Measurements from ENCODE around the gene AGO3.
"Not testable (repeated sequence)": the region's sequence is repeated elsewhere in the genome, so short reads cannot be mapped to it uniquely, and the experiment has no call there.

The AGO3 gene

GRCh38 chr1:35930593-35931445, at the start of gene AGO3:
TSS of gene AGO3 (plus strand) at chr1:35931105. CDS start at chr1:35931427, 322 bp downstream.
- peak within 1 kb of the TSS; percentile 90 for H3K4me3 Mint-ChIP-seq
- H3K27ac Mint-ChIP-seq, result peak within 1 kb of the TSS; percentile 97
- DNase-seq, result peak; percentile 91
- no peaks in the 10 kb centered on the region for H3K9me3 Mint-ChIP-seq
- H3K36me3 Mint-ChIP-seq (ENCODE audit: low read depth), result peaks cover 19% of the 10 kb centered on the region
- peaks cover 42% of the 10 kb centered on the region for H3K4me1 Mint-ChIP-seq (ENCODE audit: low read depth)
- H3K27me3 Mint-ChIP-seq, result no peaks in the 10 kb centered on the region

GRCh38 chr1:35881850-35882273, 49.0 kb upstream of the AGO3 start:
- Mint-ChIP-seq H3K9me3 (no peaks in the 10 kb centered on the region), H3K27me3 (no peaks in the 10 kb centered on the region), H3K27ac (no peak overlapping the region), H3K4me3 (no peak overlapping the region), H3K4me1 (ENCODE audit: low read depth) (peaks cover 39% of the 10 kb centered on the region), H3K36me3 (ENCODE audit: low read depth) (peaks cover 7% of the 10 kb centered on the region)
- no peak for DNase-seq

GRCh38 chr1:35882586-35882944, 48.3 kb upstream of the AGO3 start:
- Mint-ChIP-seq H3K27ac (peak overlapping the region; percentile 61), H3K4me1 (ENCODE audit: low read depth) (peaks cover 46% of the 10 kb centered on the region), H3K4me3 (peak overlapping the region; percentile 94), H3K36me3 (ENCODE audit: low read depth) (peaks cover 7% of the 10 kb centered on the region), H3K9me3 (no peaks in the 10 kb centered on the region), H3K27me3 (no peaks in the 10 kb centered on the region)
- DNase-seq, result no peak

GRCh38 chr1:35882945-35883634, 47.8 kb upstream of the AGO3 start, which contains the start of gene AGO1:
TSS of gene AGO1 (plus strand) at chr1:35883209. CDS start at chr1:35883422, 213 bp downstream.
- peak; percentile 99 for DNase-seq
- peaks cover 49% of the 10 kb centered on the region for H3K4me1 Mint-ChIP-seq (ENCODE audit: low read depth)
- peaks cover 7% of the 10 kb centered on the region for H3K36me3 Mint-ChIP-seq (ENCODE audit: low read depth)
- no peaks in the 10 kb centered on the region for H3K9me3 Mint-ChIP-seq
- peak within 1 kb of the TSS; percentile 93 for H3K27ac Mint-ChIP-seq
- peak within 1 kb of the TSS; percentile 94 for H3K4me3 Mint-ChIP-seq
- H3K27me3 Mint-ChIP-seq, result no peaks in the 10 kb centered on the region

- Mint-ChIP-seq H3K4me3 (peak overlapping the region; percentile 94), H3K9me3 (no peaks in the 10 kb centered on the region), H3K27ac (peak overlapping the region; percentile 93), H3K4me1 (ENCODE audit: low read depth) (peaks cover 49% of the 10 kb centered on the region), H3K27me3 (no peaks in the 10 kb centered on the region), H3K36me3 (ENCODE audit: low read depth) (peaks cover 13% of the 10 kb centered on the region)
- DNase-seq, result peak; percentile 72
These were observed 47.2 kb upstream of the AGO3 start for GRCh38 chr1:35883635-35884101.

GRCh38 chr1:35884934-35885333, 46.0 kb upstream of the AGO3 start:
- peaks cover 21% of the 10 kb centered on the region for H3K36me3 Mint-ChIP-seq (ENCODE audit: low read depth)
- H3K27ac Mint-ChIP-seq, result no peak overlapping the region
- H3K4me1 Mint-ChIP-seq (ENCODE audit: low read depth), result peaks cover 49% of the 10 kb centered on the region
- peak overlapping the region; percentile 34 for H3K4me3 Mint-ChIP-seq
- DNase-seq, result no peak
- no peaks in the 10 kb centered on the region for H3K27me3 Mint-ChIP-seq
- H3K9me3 Mint-ChIP-seq, result no peaks in the 10 kb centered on the region

- DNase-seq, result no peak
- Mint-ChIP-seq H3K4me1 (ENCODE audit: low read depth) (peaks cover 49% of the 10 kb centered on the region), H3K36me3 (ENCODE audit: low read depth) (peaks cover 33% of the 10 kb centered on the region), H3K27me3 (no peaks in the 10 kb centered on the region), H3K27ac (peak overlapping the region; percentile 56), H3K9me3 (no peaks in the 10 kb centered on the region), H3K4me3 (no peak overlapping the region)
These were observed 44.8 kb upstream of the AGO3 start for GRCh38 chr1:35885961-35886558.

GRCh38 chr1:35886577-35887431, 44.1 kb upstream of the AGO3 start:
- peaks cover 35% of the 10 kb centered on the region for H3K36me3 Mint-ChIP-seq (ENCODE audit: low read depth)
- no peak overlapping the region for H3K4me3 Mint-ChIP-seq
- H3K27ac Mint-ChIP-seq, result peak overlapping the region; percentile 56
- H3K9me3 Mint-ChIP-seq, result no peaks in the 10 kb centered on the region
- no peak for DNase-seq
- H3K27me3 Mint-ChIP-seq, result no peaks in the 10 kb centered on the region
- H3K4me1 Mint-ChIP-seq (ENCODE audit: low read depth), result peaks cover 46% of the 10 kb centered on the region

- Mint-ChIP-seq H3K27me3 (no peaks in the 10 kb centered on the region), H3K36me3 (ENCODE audit: low read depth) (peaks cover 42% of the 10 kb centered on the region), H3K4me1 (ENCODE audit: low read depth) (peaks cover 39% of the 10 kb centered on the region), H3K4me3 (no peak overlapping the region), H3K27ac (peak overlapping the region; percentile 40), H3K9me3 (no peaks in the 10 kb centered on the region)
- DNase-seq, result no peak
These were observed 43.4 kb upstream of the AGO3 start for GRCh38 chr1:35887508-35887907.

- Mint-ChIP-seq H3K4me1 (ENCODE audit: low read depth) (peaks cover 36% of the 10 kb centered on the region), H3K36me3 (ENCODE audit: low read depth) (peaks cover 48% of the 10 kb centered on the region), H3K9me3 (no peaks in the 10 kb centered on the region), H3K27ac (no peak overlapping the region), H3K4me3 (no peak overlapping the region), H3K27me3 (no peaks in the 10 kb centered on the region)
- no peak for DNase-seq
These were observed 42.6 kb upstream of the AGO3 start for GRCh38 chr1:35888255-35888654.

- H3K27me3 Mint-ChIP-seq, DNase-seq, H3K4me3 Mint-ChIP-seq, H3K9me3 Mint-ChIP-seq, H3K27ac Mint-ChIP-seq: not testable (repeated sequence)
- Mint-ChIP-seq H3K36me3 (ENCODE audit: low read depth) (peaks cover 50% of the 10 kb centered on the region), H3K4me1 (ENCODE audit: low read depth) (peaks cover 35% of the 10 kb centered on the region)
These were observed 41.9 kb upstream of the AGO3 start for GRCh38 chr1:35888981-35889380.

GRCh38 chr1:35893051-35893879, 37.6 kb upstream of the AGO3 start:
- Mint-ChIP-seq H3K4me3 (no peak overlapping the region), H3K9me3 (no peaks in the 10 kb centered on the region), H3K27me3 (no peaks in the 10 kb centered on the region), H3K27ac (no peak overlapping the region), H3K36me3 (ENCODE audit: low read depth) (peaks cover 85% of the 10 kb centered on the region), H3K4me1 (ENCODE audit: low read depth) (peaks cover 3% of the 10 kb centered on the region)
- no peak for DNase-seq

GRCh38 chr1:35894183-35894582, 36.7 kb upstream of the AGO3 start:
- Mint-ChIP-seq H3K27ac (peak overlapping the region; percentile 59), H3K4me1 (ENCODE audit: low read depth) (peaks cover 3% of the 10 kb centered on the region), H3K27me3 (no peaks in the 10 kb centered on the region), H3K36me3 (ENCODE audit: low read depth) (peaks cover 86% of the 10 kb centered on the region), H3K4me3 (no peak overlapping the region), H3K9me3 (no peaks in the 10 kb centered on the region)
- no peak for DNase-seq
